H1 (cell line): ENCODE measurements around the gene ASXL1. TPM values are rescaled to one million over a fixed set of nuclear protein-coding genes. Genes with fewer than 3 reads are reported as not detected.

Source experiments
- CTCF ChIA-PET: fragments of 300-600 bp; sonication (Branson Sonifier 250); formaldehyde crosslinking; loops from one replicate; lab custom pipeline; 2021; ENCODE audit not compliant: partially characterized antibody; lab: Charles Lee
- POLR2A ChIA-PET: fragments of 300-600 bp; sonication (Branson Sonifier 250); formaldehyde crosslinking; loops from one replicate; lab custom pipeline; 2021; ENCODE audit warnings: inconsistent platforms; ENCODE audit not compliant: partially characterized antibody; lab: Charles Lee
- DNase-seq, 2 experiments: peaks; one replicate each; pipeline versions ENCODE4 v3.0.0 to v3.0.0-alpha.2; 2010 to 2022; ENCODE audit warnings: low spot score in 2 of 2, low read depth in 1 of 2, mixed read lengths in 1 of 2
- FAIRE-seq: peaks from 2 replicates; lab custom pipeline; 2011; peaks lifted over from hg19 to GRCh38; lab: Jason Lieb, UNC
- H2AFZ ChIP-seq: 2 replicates; pipeline ENCODE4 v1.8.1; 2012; ENCODE audit warnings: low read length, inconsistent platforms
- H2AK5ac ChIP-seq: 2 replicates; pipeline ENCODE4 v1.6.1; 2013; ENCODE audit warnings: low read depth, low read length
- H2BK120ac ChIP-seq: replicated peaks from 2 replicates; pipeline ENCODE3; 2013; ENCODE audit warnings: low read depth, low read length, inconsistent platforms
- H2BK12ac ChIP-seq: 2 replicates; pipeline ENCODE4 v1.6.1; 2013; ENCODE audit warnings: low read depth, low read length
- H2BK15ac ChIP-seq: 2 replicates; pipeline ENCODE4 v1.6.1; 2013; ENCODE audit warnings: low read length
- H2BK20ac ChIP-seq: 2 replicates; pipeline ENCODE4 v1.6.1; 2013; ENCODE audit warnings: low read length
- H2BK5ac ChIP-seq: 2 replicates; pipeline ENCODE4 v1.6.1; 2013; ENCODE audit warnings: low read depth, low read length
- H3K14ac ChIP-seq: 2 replicates; pipeline ENCODE4 v1.6.1; 2013; ENCODE audit warnings: inconsistent platforms; ENCODE audit not compliant: insufficient read length
- H3K18ac ChIP-seq: 2 replicates; pipeline ENCODE4 v1.6.1; 2013; ENCODE audit warnings: low read length; ENCODE audit errors: extremely low read depth
- H3K23ac ChIP-seq: 2 replicates; pipeline ENCODE4 v1.6.1; 2013; ENCODE audit warnings: inconsistent platforms; ENCODE audit not compliant: insufficient read length
- H3K23me2 ChIP-seq: 2 replicates; pipeline ENCODE4 v1.6.1; 2013; ENCODE audit warnings: low read depth, low read length
- H3K27ac ChIP-seq: 2 replicates; pipeline ENCODE4 v1.6.1; 2011; ENCODE audit warnings: low read depth, low read length, inconsistent platforms
- H3K27me3 ChIP-seq, 4 experiments: replicated peaks in 1 of 4; 1 replicate in 1 of 4; 2 replicates in 3 of 4; pipeline versions ENCODE4 v1.6.1 to v1.8.1; 2011 to 2013; ENCODE audit warnings: low read length in 3 of 4, mild to moderate bottlenecking in 3 of 4, inconsistent platforms in 2 of 4, mixed read lengths in 2 of 4, moderate library complexity in 1 of 4; ENCODE audit not compliant: control insufficient read depth in 3 of 4, insufficient read depth in 3 of 4; ENCODE audit errors: extremely low read depth in 1 of 4
- H3K36me3 ChIP-seq, 4 experiments: 2 replicates each; pipeline versions ENCODE4 v1.6.1 to v1.8.1; 2011 to 2013; ENCODE audit warnings: mild to moderate bottlenecking in 4 of 4, low read length in 3 of 4, moderate library complexity in 2 of 4, control low read depth in 1 of 4, inconsistent platforms in 1 of 4; ENCODE audit not compliant: insufficient read depth in 4 of 4, control insufficient read depth in 2 of 4
- H3K4ac ChIP-seq: replicated peaks from 2 replicates; pipeline ENCODE3; 2013; ENCODE audit warnings: low read length, low read depth, mixed read lengths, inconsistent platforms; ENCODE audit not compliant: insufficient read length
- H3K4me1 ChIP-seq, 4 experiments: replicated peaks in 1 of 4; 1 replicate in 1 of 4; 2 replicates in 3 of 4; pipeline versions ENCODE4 v1.6.1 to v1.8.1; 2011 to 2013; ENCODE audit warnings: low read length in 3 of 4, inconsistent platforms in 2 of 4, mixed read lengths in 1 of 4; ENCODE audit not compliant: insufficient read depth in 4 of 4, control insufficient read depth in 3 of 4
- H3K4me2 ChIP-seq, 2 experiments: 2 replicates each; pipeline versions ENCODE4 v1.6.1 to v1.8.1; 2011 to 2013; ENCODE audit warnings: low read depth in 2 of 2, low read length in 2 of 2, control low read depth in 1 of 2, inconsistent platforms in 1 of 2, mild to moderate bottlenecking in 1 of 2; ENCODE audit not compliant: insufficient read depth in 1 of 2
- H3K4me3 ChIP-seq, 4 experiments: fragments of 200-600, 300-600 bp in 1 of 4; sonication (generic), shearing (Covaris generic), sonication (Bioruptor Twin) in 1 of 4; 2 replicates each; pipeline versions ENCODE4 v1.5.1 to v1.8.1; 2011 to 2016; ENCODE audit warnings: low read length in 4 of 4, low read depth in 3 of 4, control low read depth in 2 of 4, inconsistent platforms in 2 of 4, mild to moderate bottlenecking in 2 of 4, mixed read lengths in 1 of 4, moderate library complexity in 1 of 4; ENCODE audit not compliant: insufficient read depth in 2 of 4; ENCODE audit errors: extremely low read depth in 1 of 4
- H3K56ac ChIP-seq: replicated peaks from 2 replicates; pipeline ENCODE3; 2013; ENCODE audit warnings: low read depth, mild to moderate bottlenecking, mixed read lengths, low read length, inconsistent platforms; ENCODE audit not compliant: insufficient read length
- H3K79me1 ChIP-seq: 2 replicates; pipeline ENCODE4 v1.6.1; 2013; ENCODE audit warnings: low read depth, low read length, control low read depth
- H3K79me2 ChIP-seq, 2 experiments: 2 replicates each; pipeline versions ENCODE4 v1.6.1 to v1.8.1; 2012 to 2013; ENCODE audit warnings: low read length in 2 of 2, mild to moderate bottlenecking in 2 of 2, inconsistent platforms in 1 of 2; ENCODE audit not compliant: insufficient read depth in 2 of 2, control insufficient read depth in 1 of 2
- H3K9ac ChIP-seq, 4 experiments: replicated peaks in 1 of 4; 1 replicate in 1 of 4; 2 replicates in 3 of 4; pipeline versions ENCODE4 v1.6.1 to v1.8.1; 2011 to 2013; ENCODE audit warnings: low read depth in 3 of 4, low read length in 3 of 4, control low read depth in 2 of 4, mild to moderate bottlenecking in 2 of 4, moderate library complexity in 2 of 4, inconsistent platforms in 1 of 4; ENCODE audit errors: extremely low read depth in 1 of 4
- H3K9me3 ChIP-seq, 2 experiments: 2 replicates each; pipeline versions ENCODE4 v1.6.1 to v1.8.1; 2012 to 2013; ENCODE audit warnings: mild to moderate bottlenecking in 2 of 2, moderate library complexity in 2 of 2, control low read depth in 1 of 2, inconsistent platforms in 1 of 2, low read depth in 1 of 2, low read length in 1 of 2, mixed read lengths in 1 of 2; ENCODE audit not compliant: insufficient read depth in 2 of 2
- H4K20me1 ChIP-seq, 2 experiments: replicated peaks in 1 of 2; 2 replicates each; pipeline versions ENCODE3 to v1.8.1; 2011 to 2013; ENCODE audit warnings: inconsistent platforms in 2 of 2, low read length in 2 of 2, mild to moderate bottlenecking in 1 of 2; ENCODE audit not compliant: insufficient read depth in 2 of 2, control insufficient read depth in 1 of 2
- H4K5ac ChIP-seq: 2 replicates; pipeline ENCODE4 v1.6.1; 2013; ENCODE audit warnings: low read length, low read depth, mixed read lengths, inconsistent platforms; ENCODE audit not compliant: insufficient read length
- H4K8ac ChIP-seq: 2 replicates; pipeline ENCODE4 v1.8.0; 2013; ENCODE audit warnings: mild to moderate bottlenecking, moderate library complexity, low read length, inconsistent platforms; ENCODE audit not compliant: insufficient read depth; ENCODE audit errors: extremely low read depth
- H4K91ac ChIP-seq: replicated peaks from 2 replicates; pipeline ENCODE3; 2013; ENCODE audit warnings: low read length, mixed read lengths, inconsistent platforms; ENCODE audit not compliant: insufficient read length
- BRCA1 ChIP-seq: IDR thresholded peaks from 2 replicates; pipeline ENCODE4 v1.6.1; 2012; ENCODE audit warnings: low read depth, low read length, improper control_type of control experiment
- CHD1 ChIP-seq: IDR thresholded peaks from 2 replicates; pipeline ENCODE4 v1.6.1; 2012; ENCODE audit warnings: low read depth, low read length, improper control_type of control experiment
- GABPA ChIP-seq: IDR thresholded peaks from 2 replicates; pipeline ENCODE4 v1.6.1; 2011; ENCODE audit warnings: mild to moderate bottlenecking, low read length, moderate library complexity, borderline replicate concordance; ENCODE audit not compliant: insufficient read depth
- JUND ChIP-seq: IDR thresholded peaks from 2 replicates; pipeline ENCODE4 v1.6.1; 2011; ENCODE audit warnings: mild to moderate bottlenecking, improper control_type of control experiment, low read length
- MAX ChIP-seq: IDR thresholded peaks from 2 replicates; pipeline ENCODE4 v1.6.1; 2012; ENCODE audit warnings: inconsistent platforms
- POLR2A ChIP-seq, 2 experiments: IDR thresholded peaks; 1 replicate in 1 of 2; 2 replicates in 1 of 2; pipeline ENCODE4 v1.6.1; 2011; ENCODE audit warnings: low read depth in 2 of 2, low read length in 2 of 2, mild to moderate bottlenecking in 2 of 2; ENCODE audit errors: control extremely low read depth in 1 of 2
- WGBS, 2 experiments: shearing (Covaris generic) in 1 of 2; methylation state at CpG; one replicate each; pipeline versions ENCODE4 v1.1.6 to v1.1.7; 2013 to 2015; ENCODE audit warnings: low lambda C conversion rate in 2 of 2, mixed read lengths in 2 of 2, inconsistent platforms in 1 of 2, low coverage in 1 of 2, missing lambda C conversion rate in 1 of 2; ENCODE audit not compliant: insufficient replicate concordance in 2 of 2, insufficient coverage in 1 of 2, insufficient read length in 1 of 2; ENCODE audit errors: extremely low coverage in 1 of 2, missing lambda C conversion rate in 1 of 2; 5-methylcytosine and 5-hydroxymethylcytosine counted together
- polyA plus RNA-seq, 7 experiments: library from polyadenylated mRNA; depleted of rRNA in 3 of 7; stranded (reverse) in 5 of 7; unstranded in 2 of 7; fragments of >200 nt in 5 of 7; fragments of 200-250 nt in 2 of 7; gene quantifications; 1 replicate in 5 of 7; 2 replicates in 1 of 7; 4 replicates in 1 of 7; pipeline versions ENCODE4 v1.2.1 to v1.2.3, GENCODE V29; 2011 to 2013; ENCODE audit warnings: missing spikeins in 2 of 7, mixed read lengths in 2 of 7
- total RNA-seq: library from RNA; stranded (reverse); fragmentation: NEBNext Ultra II Directional; extraction: Animal tissue kit (Norgen Biotek cat#: 25700); gene quantifications from 2 replicates; pipeline ENCODE4 v1.2.1, GENCODE V29; 2021

Gene ASXL1
- total and polyA plus RNA-seq, 2 of the 8 experiments (the other 6 are each of a cell fraction or from before 2014, with no cell fraction given) = 10.6 to 26.5 TPM

- ChIA-PET POLR2A (no interaction called here), CTCF (interaction anchor here (1.2 to 1.9 kb wide), 2 partner anchors 8 to 16 kb away, joined by 4 to 6 read pairs; no protein-coding TSS in a partner anchor)
- H3K18ac ChIP-seq = no peak overlapping the region
- H3K9me3 ChIP-seq = no peaks in the 10 kb centered on the region
- WGBS, 2 experiments = 92% methylated on average over 11 of the region's 12 CpGs; no CpG with 5 or more reads in 1 of the 2 experiments
- no peak overlapping the region for H3K4me2 ChIP-seq
- no peaks in the 10 kb centered on the region for H3K23me2 ChIP-seq
- H3K4me1 ChIP-seq = no peaks in the 10 kb centered on the region
- H3K27ac ChIP-seq = no peak overlapping the region
- no peak overlapping the region for H3K9ac ChIP-seq
- H2BK20ac ChIP-seq = no peak overlapping the region
- no peaks in the 10 kb centered on the region for H3K27me3 ChIP-seq
- no peak overlapping the region for H2BK120ac ChIP-seq
- no peak for FAIRE-seq
- H4K91ac ChIP-seq = no peak overlapping the region
- H3K79me2 ChIP-seq = no peaks in the 10 kb centered on the region
- no peak overlapping the region for H3K4ac ChIP-seq
- peaks cover 3 to 38% (median 23%) of the 10 kb centered on the region in 4 experiments; a peak in 6 of 8 replicates for H3K36me3 ChIP-seq
- H3K23ac ChIP-seq = no peak overlapping the region
- H2BK5ac ChIP-seq = no peak overlapping the region
- DNase-seq = no peak
- no peak overlapping the region for H4K5ac ChIP-seq
- no peak overlapping the region for H3K14ac ChIP-seq
- H3K56ac ChIP-seq = no peak overlapping the region
- no peak overlapping the region for H4K8ac ChIP-seq
- H3K79me1 ChIP-seq = peaks cover 2% of the 10 kb centered on the region; the same call in 1 of the 2 replicates
- H2AFZ ChIP-seq = no peak overlapping the region
- H3K4me3 ChIP-seq = no peak overlapping the region
- H2BK12ac ChIP-seq = no peak overlapping the region
- H4K20me1 ChIP-seq = peaks cover 0 to 1% of the 10 kb centered on the region in 2 experiments
- no peak overlapping the region for H2AK5ac ChIP-seq
- H2BK15ac ChIP-seq = no peak overlapping the region
- TF ChIP-seq GABPA (no peak), POLR2A (IDR thresholded peaks at IDR 0.05; ENCODE audit: control extremely low read depth in 1 of 2, low read depth in 2 of 2, low read length in 2 of 2) (no peak), MAX (no peak), JUND (no peak), CHD1 (no peak), BRCA1 (no peak)
Observed at GRCh38 chr20:32431457-32431856, 73.3 kb downstream of the ASXL1 start.
